LNCAP (cell line): ENCODE measurements around the gene EVL.

Experiments
- CTCF ChIP-seq: fragments of 450-650 bp; IDR thresholded peaks from 2 replicates; pipeline ENCODE4 v1.5.1; 2017; ENCODE audit warnings: mild to moderate bottlenecking

Gene EVL

GRCh38 chr14:100025111-100025510, 40.1 kb upstream of the EVL start:
- peak; percentile 44; the same call in 1 of the 2 replicates for TF ChIP-seq CTCF

GRCh38 chr14:100027771-100028490, 37.3 kb upstream of the EVL start:
- TF ChIP-seq CTCF: no peak

- TF ChIP-seq CTCF: no peak
Measured at GRCh38 chr14:100028990-100029677, 36.1 kb upstream of the EVL start.

- TF ChIP-seq CTCF: no peak
Measured at GRCh38 chr14:100030452-100031153, 34.6 kb upstream of the EVL start.

- TF ChIP-seq CTCF: no peak
Measured at GRCh38 chr14:100031506-100032281, 33.5 kb upstream of the EVL start.

- TF ChIP-seq CTCF: no peak
Measured at GRCh38 chr14:100032738-100033137, 32.5 kb upstream of the EVL start.
